Neural cell (in vitro differentiated cells): ENCODE measurements around the gene EFCAB6. TPM values are rescaled to one million over a fixed set of nuclear protein-coding genes. Genes with fewer than 3 reads are reported as not detected.

Experiments used
- H2AFZ ChIP-seq: fragments of 200-600, 300-800 bp; sonication (generic), shearing (Covaris generic); 2 replicates; pipeline ENCODE4 v1.6.0; 2014; ENCODE audit warnings: low read depth, mild to moderate bottlenecking, antibody characterized with exemption, low read length, moderate library complexity
- H3F3A ChIP-seq: fragments of 200-600 bp; shearing (Covaris generic); 2 replicates; pipeline ENCODE4 v1.6.1; 2016; ENCODE audit warnings: mild to moderate bottlenecking, moderate library complexity, mixed read lengths, antibody characterized with exemption, low read length; ENCODE audit not compliant: insufficient read depth, poor library complexity, severe bottlenecking
- H3K27ac ChIP-seq: fragments of 200-600, 300-800 bp; sonication (generic), shearing (Covaris generic); 2 replicates; pipeline ENCODE4 v1.5.1; 2014; ENCODE audit warnings: mild to moderate bottlenecking, low read length, moderate library complexity
- H3K27me3 ChIP-seq: fragments of 300-800, 200-600 bp; sonication (generic), shearing (Covaris generic); 2 replicates; pipeline ENCODE4 v1.6.0; 2014; ENCODE audit warnings: mild to moderate bottlenecking, low read depth, low read length, moderate library complexity; ENCODE audit not compliant: insufficient read depth
- H3K36me3 ChIP-seq: fragments of 300-800, 200-600 bp; sonication (generic), shearing (Covaris generic); 2 replicates; pipeline ENCODE4 v1.5.1; 2014; ENCODE audit warnings: mild to moderate bottlenecking, antibody characterized with exemption, low read length, moderate library complexity; ENCODE audit not compliant: insufficient read depth
- H3K4me2 ChIP-seq: fragments of 300-800, 200-600 bp; sonication (generic), shearing (Covaris generic); 2 replicates; pipeline ENCODE4 v1.6.0; 2014; ENCODE audit warnings: mild to moderate bottlenecking, low read length
- H3K4me3 ChIP-seq: fragments of 300-800, 200-600 bp; sonication (generic), shearing (Covaris generic); 2 replicates; pipeline ENCODE4 v1.5.1; 2014; ENCODE audit warnings: mild to moderate bottlenecking, low read length, moderate library complexity
- H3K79me2 ChIP-seq: fragments of 200-600 bp; shearing (Covaris generic); replicated peaks from 2 replicates; pipeline ENCODE4 v1.6.0; 2014; ENCODE audit warnings: mild to moderate bottlenecking, low read length, moderate library complexity; ENCODE audit not compliant: insufficient read depth
- H3K9ac ChIP-seq: fragments of 300-800, 200-600 bp; sonication (generic), shearing (Covaris generic); 2 replicates; pipeline ENCODE4 v1.6.1; 2016; ENCODE audit warnings: mild to moderate bottlenecking, low read length, mixed read lengths
- H3K9me2 ChIP-seq: fragments of 200-600 bp; shearing (Covaris generic); 2 replicates; pipeline ENCODE4 v1.6.1; 2016; ENCODE audit warnings: mild to moderate bottlenecking, low read length, mixed read lengths; ENCODE audit not compliant: insufficient read depth
- H3K9me3 ChIP-seq: fragments of 200-600, 300-800 bp; sonication (generic), shearing (Covaris generic); 2 replicates; pipeline ENCODE4 v1.6.1; 2016; ENCODE audit warnings: mild to moderate bottlenecking, mixed run types, low read length, moderate library complexity, mixed read lengths
- H4K20me1 ChIP-seq: fragments of 200-600 bp; shearing (Covaris generic); 2 replicates; pipeline ENCODE4 v1.6.1; 2016; ENCODE audit warnings: mild to moderate bottlenecking, mixed run types; ENCODE audit not compliant: insufficient read depth
- EP300 ChIP-seq: fragments of 450-650 bp; conservative IDR thresholded peaks from 2 replicates; pipeline ENCODE4 v1.6.1; 2014; ENCODE audit warnings: antibody characterized with exemption, mild to moderate bottlenecking, moderate library complexity; ENCODE audit not compliant: poor library complexity, severe bottlenecking
- EZH2 ChIP-seq: fragments of 200-600, 300-800 bp; shearing (Covaris generic), sonication (generic); IDR thresholded peaks from 2 replicates; pipeline ENCODE4 v1.6.1; 2014; ENCODE audit warnings: antibody characterized with exemption, low read length, borderline replicate concordance, mild to moderate bottlenecking; ENCODE audit not compliant: insufficient read depth, poor library complexity, severe bottlenecking
- MXI1 ChIP-seq: fragments of 450-650 bp; conservative IDR thresholded peaks from 2 replicates; pipeline ENCODE4 v1.6.1; 2014; ENCODE audit warnings: antibody characterized with exemption, mild to moderate bottlenecking; ENCODE audit not compliant: poor library complexity, severe bottlenecking
- POLR2AphosphoS5 ChIP-seq: IDR thresholded peaks from 2 replicates; pipeline ENCODE4 v1.6.1; 2012
- RAD21 ChIP-seq: fragments of 450-650 bp; conservative IDR thresholded peaks from 2 replicates; pipeline ENCODE4 v1.6.1; 2014; ENCODE audit warnings: antibody characterized with exemption, mild to moderate bottlenecking, moderate library complexity
- SMC3 ChIP-seq: fragments of 450-650 bp; conservative IDR thresholded peaks from 2 replicates; pipeline ENCODE4 v1.6.1; 2014; ENCODE audit warnings: antibody characterized with exemption, mild to moderate bottlenecking, moderate library complexity; ENCODE audit not compliant: poor library complexity
- TAF1 ChIP-seq: IDR thresholded peaks from 2 replicates; pipeline ENCODE4 v1.6.1; 2012; ENCODE audit warnings: low read depth
- polyA plus RNA-seq: library from polyadenylated mRNA; depleted of rRNA; stranded (reverse); fragments of >200 nt; gene quantifications from 2 replicates; pipeline ENCODE4 v1.2.3, GENCODE V29; 2014
- TF ChIP-seq, protein P1 (sequence below): fragments of 450-650 bp; IDR thresholded peaks from 2 replicates; pipeline ENCODE4 v1.5.1; 2014; ENCODE audit warnings: antibody characterized with exemption, mild to moderate bottlenecking, moderate library complexity; ENCODE audit not compliant: poor library complexity, severe bottlenecking
- TF ChIP-seq, protein P2 (sequence below): IDR thresholded peaks from 2 replicates; pipeline ENCODE4 v1.6.1; 2012; ENCODE audit warnings: borderline replicate concordance

The EFCAB6 gene
- polyA plus RNA-seq, 1 donor from 2014 or later = 1.4 TPM

DNA sequence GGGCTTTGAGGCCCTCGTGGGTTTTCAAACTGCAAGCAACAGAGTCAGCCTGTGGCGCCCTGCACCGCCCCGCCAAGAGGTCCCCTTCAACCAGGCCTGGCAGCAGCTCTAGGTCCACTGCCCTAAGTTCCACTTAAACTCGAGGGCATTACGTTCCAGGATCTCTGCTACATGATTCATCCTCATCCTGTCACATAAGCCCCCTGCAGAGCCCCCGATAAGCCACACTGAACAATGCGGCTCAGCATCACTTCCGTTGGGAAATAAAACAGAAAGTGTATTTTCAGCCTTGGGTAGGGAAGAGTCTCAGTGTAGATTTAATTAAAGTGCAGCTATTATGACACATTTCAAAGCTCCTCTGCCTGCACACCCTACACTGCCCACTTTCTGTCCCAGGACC is 25.6 kb upstream of the EFCAB6 start:
- no peaks in the 10 kb centered on the region for H3K9me3 ChIP-seq
- no peak overlapping the region for H3K4me2 ChIP-seq
- H3K9me2 ChIP-seq = no peaks in the 10 kb centered on the region
- no peaks in the 10 kb centered on the region for H4K20me1 ChIP-seq
- TF ChIP-seq, protein P1, sequence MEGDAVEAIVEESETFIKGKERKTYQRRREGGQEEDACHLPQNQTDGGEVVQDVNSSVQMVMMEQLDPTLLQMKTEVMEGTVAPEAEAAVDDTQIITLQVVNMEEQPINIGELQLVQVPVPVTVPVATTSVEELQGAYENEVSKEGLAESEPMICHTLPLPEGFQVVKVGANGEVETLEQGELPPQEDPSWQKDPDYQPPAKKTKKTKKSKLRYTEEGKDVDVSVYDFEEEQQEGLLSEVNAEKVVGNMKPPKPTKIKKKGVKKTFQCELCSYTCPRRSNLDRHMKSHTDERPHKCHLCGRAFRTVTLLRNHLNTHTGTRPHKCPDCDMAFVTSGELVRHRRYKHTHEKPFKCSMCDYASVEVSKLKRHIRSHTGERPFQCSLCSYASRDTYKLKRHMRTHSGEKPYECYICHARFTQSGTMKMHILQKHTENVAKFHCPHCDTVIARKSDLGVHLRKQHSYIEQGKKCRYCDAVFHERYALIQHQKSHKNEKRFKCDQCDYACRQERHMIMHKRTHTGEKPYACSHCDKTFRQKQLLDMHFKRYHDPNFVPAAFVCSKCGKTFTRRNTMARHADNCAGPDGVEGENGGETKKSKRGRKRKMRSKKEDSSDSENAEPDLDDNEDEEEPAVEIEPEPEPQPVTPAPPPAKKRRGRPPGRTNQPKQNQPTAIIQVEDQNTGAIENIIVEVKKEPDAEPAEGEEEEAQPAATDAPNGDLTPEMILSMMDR = no peak
- TF ChIP-seq POLR2AphosphoS5 (no peak), MXI1 (no peak), TAF1 (no peak), EZH2 (no peak), RAD21 (no peak), SMC3 (no peak), EP300 (no peak)
- TF ChIP-seq, protein P2, sequence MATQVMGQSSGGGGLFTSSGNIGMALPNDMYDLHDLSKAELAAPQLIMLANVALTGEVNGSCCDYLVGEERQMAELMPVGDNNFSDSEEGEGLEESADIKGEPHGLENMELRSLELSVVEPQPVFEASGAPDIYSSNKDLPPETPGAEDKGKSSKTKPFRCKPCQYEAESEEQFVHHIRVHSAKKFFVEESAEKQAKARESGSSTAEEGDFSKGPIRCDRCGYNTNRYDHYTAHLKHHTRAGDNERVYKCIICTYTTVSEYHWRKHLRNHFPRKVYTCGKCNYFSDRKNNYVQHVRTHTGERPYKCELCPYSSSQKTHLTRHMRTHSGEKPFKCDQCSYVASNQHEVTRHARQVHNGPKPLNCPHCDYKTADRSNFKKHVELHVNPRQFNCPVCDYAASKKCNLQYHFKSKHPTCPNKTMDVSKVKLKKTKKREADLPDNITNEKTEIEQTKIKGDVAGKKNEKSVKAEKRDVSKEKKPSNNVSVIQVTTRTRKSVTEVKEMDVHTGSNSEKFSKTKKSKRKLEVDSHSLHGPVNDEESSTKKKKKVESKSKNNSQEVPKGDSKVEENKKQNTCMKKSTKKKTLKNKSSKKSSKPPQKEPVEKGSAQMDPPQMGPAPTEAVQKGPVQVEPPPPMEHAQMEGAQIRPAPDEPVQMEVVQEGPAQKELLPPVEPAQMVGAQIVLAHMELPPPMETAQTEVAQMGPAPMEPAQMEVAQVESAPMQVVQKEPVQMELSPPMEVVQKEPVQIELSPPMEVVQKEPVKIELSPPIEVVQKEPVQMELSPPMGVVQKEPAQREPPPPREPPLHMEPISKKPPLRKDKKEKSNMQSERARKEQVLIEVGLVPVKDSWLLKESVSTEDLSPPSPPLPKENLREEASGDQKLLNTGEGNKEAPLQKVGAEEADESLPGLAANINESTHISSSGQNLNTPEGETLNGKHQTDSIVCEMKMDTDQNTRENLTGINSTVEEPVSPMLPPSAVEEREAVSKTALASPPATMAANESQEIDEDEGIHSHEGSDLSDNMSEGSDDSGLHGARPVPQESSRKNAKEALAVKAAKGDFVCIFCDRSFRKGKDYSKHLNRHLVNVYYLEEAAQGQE = no peak
- H3F3A ChIP-seq = no peaks in the 10 kb centered on the region
- no peaks in the 10 kb centered on the region for H3K79me2 ChIP-seq
- no peaks in the 10 kb centered on the region for H3K27me3 ChIP-seq
- no peak overlapping the region for H2AFZ ChIP-seq
- no peaks in the 10 kb centered on the region for H3K36me3 ChIP-seq
- H3K9ac ChIP-seq = no peak overlapping the region
- H3K4me3 ChIP-seq = no peak overlapping the region
- H3K27ac ChIP-seq = no peak overlapping the region

DNA sequence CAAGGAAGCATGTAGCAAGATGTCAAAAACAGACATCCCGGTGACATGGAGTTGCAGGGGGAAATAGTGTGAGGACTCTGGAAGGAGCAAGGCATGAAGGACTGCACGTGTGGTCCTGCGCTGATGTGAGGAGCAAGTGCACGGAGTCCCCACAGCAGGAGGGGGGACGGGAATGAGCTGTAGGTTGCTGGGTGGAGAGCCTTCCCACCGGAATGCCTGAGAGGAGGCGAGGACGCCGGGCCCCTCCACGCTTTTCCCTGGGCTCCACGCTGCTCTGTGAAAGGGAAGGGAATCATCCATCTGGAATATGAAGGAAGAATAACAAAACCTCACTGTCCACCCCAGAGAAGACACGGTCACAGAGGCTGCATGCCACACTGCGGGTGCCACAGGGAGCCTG is 23.6 kb upstream of the EFCAB6 start:
- Histone ChIP-seq H2AFZ (no peak overlapping the region), H3K36me3 (no peaks in the 10 kb centered on the region), H3K79me2 (no peaks in the 10 kb centered on the region), H4K20me1 (no peaks in the 10 kb centered on the region), H3F3A (no peaks in the 10 kb centered on the region), H3K9ac (no peak overlapping the region), H3K4me2 (no peak overlapping the region), H3K4me3 (no peak overlapping the region), H3K9me3 (no peaks in the 10 kb centered on the region), H3K27me3 (no peaks in the 10 kb centered on the region), H3K9me2 (no peaks in the 10 kb centered on the region), H3K27ac (no peak overlapping the region)
- TF ChIP-seq, protein P2 = no peak
- no peak for TF ChIP-seq EP300
- TF ChIP-seq TAF1 = no peak
- TF ChIP-seq, protein P1 = no peak
- no peak for TF ChIP-seq POLR2AphosphoS5
- no peak for TF ChIP-seq MXI1
- no peak for TF ChIP-seq EZH2
- no peak for TF ChIP-seq SMC3
- no peak for TF ChIP-seq RAD21
